ENCODE measurements around the gene IKZF5. TPM values are rescaled to one million over a fixed set of nuclear protein-coding genes. Genes with fewer than 3 reads are reported as not detected.

IKZF5 gene
- total and polyA plus RNA-seq, 9 of the 15 experiments (the other 6 are each of a cell fraction or from before 2014, with no cell fraction given) = 3.8 to 19.6 (median 12.4) TPM

GRCh38 chr10:123038782-123039631, 30.4 kb upstream of the IKZF5 start:
- H3K4me3 ChIP-seq = no peak overlapping the region
- no peak for ATAC-seq

More at GRCh38 chr10:123038782-123039631, 30.4 kb upstream of the IKZF5 start:
- DNase-seq (ENCODE audit: extremely low read depth in 1 of 4, low spot score in 3 of 4) (no peak), FAIRE-seq (no peak)
- intact Hi-C loops (cut with micrococcal nuclease) (no loop called here), in situ Hi-C loops (cut with MboI) (loop anchor here (25.0 kb wide), 1 partner anchor 923 kb away; no protein-coding TSS in a partner anchor)
- Histone ChIP-seq H3K27ac (ENCODE audit: extremely low read depth, low read depth, low read length) (no peak overlapping the region), H3K9me1 (ENCODE audit: control insufficient read depth, insufficient read depth, low read length) (no peaks in the 10 kb centered on the region), H3K4me1 (replicated peaks in 1 of 2; ENCODE audit: control insufficient read depth in 2 of 2, insufficient read depth in 2 of 2, low read length in 2 of 2) (no peaks in the 10 kb centered on the region), H2AFZ (ENCODE audit: low read depth, low read length) (no peak overlapping the region), H3K9ac (ENCODE audit: insufficient read depth in 1 of 2, low read depth in 2 of 2, low read length in 2 of 2) (no peak overlapping the region), H3K36me3 (ENCODE audit: control insufficient read depth, insufficient read depth, low read length) (no peaks in the 10 kb centered on the region), H3K4me2 (ENCODE audit: insufficient read depth, low read length) (no peak overlapping the region), H3K79me2 (ENCODE audit: control insufficient read depth, insufficient read depth, low read length) (no peaks in the 10 kb centered on the region), H3K27me3 (ENCODE audit: control insufficient read depth in 2 of 2, insufficient read depth in 2 of 2, low read length in 2 of 2) (no peaks in the 10 kb centered on the region), H4K20me1 (replicated peaks; ENCODE audit: control insufficient read depth, insufficient read depth, low read length) (no peaks in the 10 kb centered on the region), H3K9me3 (replicated peaks; ENCODE audit: control insufficient read depth, insufficient read depth, low read depth, low read length) (no peaks in the 10 kb centered on the region)
- ChIA-PET CTCF (ENCODE audit: low intra/inter-chr PET ratio) (no interaction called here), POLR2A (interaction anchor here (0.6 to 1.6 kb wide), 2 partner anchors 9 to 95 kb away, joined by 3 to 5 read pairs; no protein-coding TSS in a partner anchor)
- TF ChIP-seq NFXL1 (CRISPR knock-in tag; IDR thresholded peaks at IDR 0.05) = no peak
- no peak for TF ChIP-seq NFATC3 (IDR thresholded peaks at IDR 0.05)
- no peak for TF ChIP-seq USF1 (CRISPR knock-in tag; IDR thresholded peaks at IDR 0.05)
- no peak for TF ChIP-seq BCOR (IDR thresholded peaks at IDR 0.05)
- no peak for TF ChIP-seq ZFPM2 (CRISPR knock-in tag; IDR thresholded peaks at IDR 0.05)
- no peak for TF ChIP-seq ZNF280B (CRISPR knock-in tag; IDR thresholded peaks at IDR 0.05)
- TF ChIP-seq SMARCB1 (IDR thresholded peaks at IDR 0.05; ENCODE audit: insufficient read length, low read depth) = no peak
- no peak for TF ChIP-seq NFE2L1 (tag; IDR thresholded peaks at IDR 0.05; ENCODE audit: borderline replicate concordance, low read depth)
- TF ChIP-seq NCOA6 (IDR thresholded peaks at IDR 0.05) = no peak
- no peak for TF ChIP-seq GATA2 (CRISPR knock-in tag; IDR thresholded peaks at IDR 0.05)
- WGBS (ENCODE audit: insufficient coverage, low coverage, missing lambda C conversion rate) = 39% methylated on average over 13 of the region's 18 CpGs
- no TSS peak for BruUV-seq (replicated peaks)

Measured in K562 (cell line).